A673 (cell line): ENCODE data around the gene MAML3. TPM values are rescaled to one million over a fixed set of nuclear protein-coding genes. Genes with fewer than 3 reads are reported as not detected.
A peak's percentile ranks its signal among the peaks of the same experiment; 100 is the strongest.

Experiments
- BruUV-seq: library from RNA; stranded (reverse); fragments of 400-500 nt; replicated peaks from 2 replicates; lab custom pipeline; 2021; lab: Mats Ljungman, UMichigan
- CTCF ChIA-PET: fragments of 300-600 bp; sonication (Branson Sonifier 250); formaldehyde crosslinking; loops from one replicate; lab custom pipeline; 2022; ENCODE audit warnings: antibody characterized with exemption; lab: Charles Lee
- POLR2A ChIA-PET: fragments of 300-600 bp; sonication (Branson Sonifier 250); formaldehyde crosslinking; loops from one replicate; lab custom pipeline; 2022; ENCODE audit warnings: antibody characterized with exemption; ENCODE audit not compliant: low non-redundant PET; lab: Charles Lee
- DNase-seq: peaks from one replicate; pipeline ENCODE4 v3.0.0-alpha.2; 2015; ENCODE audit warnings: low spot score
- H3K27ac ChIP-seq: fragments of 200-600 bp; sonication (generic); 2 replicates; pipeline ENCODE4 v1.5.1; 2016; ENCODE audit warnings: mixed run types, low read depth, mild to moderate bottlenecking, mixed read lengths, antibody characterized with exemption, low read length; ENCODE audit not compliant: poor library complexity, severe bottlenecking
- H3K27me3 ChIP-seq: fragments of 200-600 bp; sonication (generic); replicated peaks from 2 replicates; pipeline ENCODE4 v1.6.1; 2017; ENCODE audit warnings: mixed run types, low read depth, mild to moderate bottlenecking, mixed read lengths, antibody characterized with exemption, low read length; ENCODE audit not compliant: insufficient read depth, poor library complexity
- H3K36me3 ChIP-seq: fragments of 200-600 bp; sonication (generic); 2 replicates; pipeline ENCODE4 v1.6.1; 2016; ENCODE audit warnings: mixed run types, mild to moderate bottlenecking, mixed read lengths, antibody characterized with exemption, low read length; ENCODE audit not compliant: insufficient read depth, poor library complexity, severe bottlenecking
- H3K4me1 ChIP-seq: fragments of 200-600 bp; sonication (generic); 2 replicates; pipeline ENCODE4 v1.6.1; 2017; ENCODE audit warnings: mixed run types, mild to moderate bottlenecking, mixed read lengths, antibody characterized with exemption, low read length; ENCODE audit not compliant: insufficient read depth, poor library complexity, severe bottlenecking
- H3K4me3 ChIP-seq: fragments of 200-600 bp; sonication (generic); 2 replicates; pipeline ENCODE4 v1.5.1; 2016; ENCODE audit warnings: low read depth, mixed run types, mild to moderate bottlenecking, mixed read lengths, low read length; ENCODE audit not compliant: poor library complexity, severe bottlenecking
- H3K9me3 ChIP-seq: fragments of 200-600 bp; sonication (generic); 2 replicates; pipeline ENCODE4 v1.6.1; 2016; ENCODE audit warnings: mixed run types, low read depth, mild to moderate bottlenecking, mixed read lengths, antibody characterized with exemption, low read length; ENCODE audit not compliant: poor library complexity, severe bottlenecking
- EZH2 ChIP-seq: fragments of 200-600 bp; sonication (generic); IDR thresholded peaks from 2 replicates; pipeline ENCODE4 v1.6.1; 2017; ENCODE audit warnings: borderline replicate concordance, low read depth, mild to moderate bottlenecking, mixed read lengths, antibody characterized with exemption, low read length; ENCODE audit not compliant: poor library complexity, severe bottlenecking
- intact Hi-C: fragments of 100-400 bp; cut with micrococcal nuclease; formaldehyde crosslinking; loops from one replicate; pipeline ENCODE4 v1.10.0; 2022; ENCODE audit not compliant: unreplicated experiment
- total RNA-seq: library from RNA; stranded (reverse); gene quantifications from 2 replicates; pipeline ENCODE4 v1.2.3, GENCODE V29; 2021
- TF ChIP-seq, protein P1 (sequence below): fragments of 300-800, 200-600 bp; sonication (generic); conservative IDR thresholded peaks from 2 replicates; pipeline ENCODE4 v1.5.1; 2017; ENCODE audit warnings: low read depth, mild to moderate bottlenecking, antibody characterized with exemption, low read length, moderate library complexity, mixed read lengths

The MAML3 gene
- total RNA-seq, 1 experiment from 2014 or later = 3.7 TPM

DNA sequence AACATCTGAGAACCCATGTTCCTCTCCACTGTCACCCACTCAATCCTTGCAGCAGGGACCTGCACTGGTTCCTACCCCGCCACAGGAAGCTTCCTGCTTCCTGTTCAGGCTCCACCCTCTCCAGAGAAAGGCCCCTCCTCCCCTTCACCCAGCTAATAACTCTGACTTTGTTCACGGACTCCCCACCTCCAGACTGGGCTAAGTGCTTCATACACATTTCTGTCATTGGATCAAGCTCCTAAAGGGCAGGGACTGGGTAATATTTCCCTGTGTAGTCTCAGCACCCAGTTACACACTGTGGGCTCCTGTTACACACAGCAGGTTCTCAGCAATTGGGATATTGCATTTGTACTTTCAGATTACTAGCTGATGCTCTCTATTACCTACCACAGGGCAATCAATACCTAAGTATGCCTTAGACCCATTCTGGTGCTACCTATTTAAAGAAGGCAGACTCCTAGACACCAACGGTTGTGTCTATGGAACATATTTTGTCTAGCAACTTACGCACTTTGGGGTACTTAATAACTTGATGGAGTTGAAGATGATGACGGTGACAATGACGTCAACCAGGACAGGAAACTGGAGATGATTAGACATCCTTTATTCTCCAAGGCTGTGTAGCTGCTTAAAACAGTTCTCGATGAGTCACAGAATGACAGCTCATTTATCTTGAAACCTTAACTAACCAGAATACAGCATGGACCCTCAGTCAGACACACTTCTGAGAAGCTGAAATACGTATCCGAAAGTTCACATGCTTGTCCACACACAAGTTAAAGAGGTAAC lies 58.1 kb downstream of the MAML3 start:
- CTCF ChIA-PET = interaction anchor here (0.8 kb wide), 1 partner anchor 46 kb away, joined by 3 read pairs; no protein-coding TSS in a partner anchor
- intact Hi-C loops = loop anchor here (5.0 kb wide), 2 partner anchors 56 to 146 kb away; partner anchors contain the start of gene MAML3
- TF ChIP-seq, protein P1, sequence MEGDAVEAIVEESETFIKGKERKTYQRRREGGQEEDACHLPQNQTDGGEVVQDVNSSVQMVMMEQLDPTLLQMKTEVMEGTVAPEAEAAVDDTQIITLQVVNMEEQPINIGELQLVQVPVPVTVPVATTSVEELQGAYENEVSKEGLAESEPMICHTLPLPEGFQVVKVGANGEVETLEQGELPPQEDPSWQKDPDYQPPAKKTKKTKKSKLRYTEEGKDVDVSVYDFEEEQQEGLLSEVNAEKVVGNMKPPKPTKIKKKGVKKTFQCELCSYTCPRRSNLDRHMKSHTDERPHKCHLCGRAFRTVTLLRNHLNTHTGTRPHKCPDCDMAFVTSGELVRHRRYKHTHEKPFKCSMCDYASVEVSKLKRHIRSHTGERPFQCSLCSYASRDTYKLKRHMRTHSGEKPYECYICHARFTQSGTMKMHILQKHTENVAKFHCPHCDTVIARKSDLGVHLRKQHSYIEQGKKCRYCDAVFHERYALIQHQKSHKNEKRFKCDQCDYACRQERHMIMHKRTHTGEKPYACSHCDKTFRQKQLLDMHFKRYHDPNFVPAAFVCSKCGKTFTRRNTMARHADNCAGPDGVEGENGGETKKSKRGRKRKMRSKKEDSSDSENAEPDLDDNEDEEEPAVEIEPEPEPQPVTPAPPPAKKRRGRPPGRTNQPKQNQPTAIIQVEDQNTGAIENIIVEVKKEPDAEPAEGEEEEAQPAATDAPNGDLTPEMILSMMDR = no peak
- no peak for TF ChIP-seq EZH2
- Histone ChIP-seq H3K36me3 (no peaks in the 10 kb centered on the region), H3K27me3 (no peaks in the 10 kb centered on the region), H3K27ac (peak overlapping the region; percentile 85), H3K4me3 (peak overlapping the region; percentile 13), H3K4me1 (peaks cover 76% of the 10 kb centered on the region), H3K9me3 (no peaks in the 10 kb centered on the region)
- POLR2A ChIA-PET = no interaction called here
- BruUV-seq = no TSS peak
- DNase-seq = peak; percentile 93

DNA sequence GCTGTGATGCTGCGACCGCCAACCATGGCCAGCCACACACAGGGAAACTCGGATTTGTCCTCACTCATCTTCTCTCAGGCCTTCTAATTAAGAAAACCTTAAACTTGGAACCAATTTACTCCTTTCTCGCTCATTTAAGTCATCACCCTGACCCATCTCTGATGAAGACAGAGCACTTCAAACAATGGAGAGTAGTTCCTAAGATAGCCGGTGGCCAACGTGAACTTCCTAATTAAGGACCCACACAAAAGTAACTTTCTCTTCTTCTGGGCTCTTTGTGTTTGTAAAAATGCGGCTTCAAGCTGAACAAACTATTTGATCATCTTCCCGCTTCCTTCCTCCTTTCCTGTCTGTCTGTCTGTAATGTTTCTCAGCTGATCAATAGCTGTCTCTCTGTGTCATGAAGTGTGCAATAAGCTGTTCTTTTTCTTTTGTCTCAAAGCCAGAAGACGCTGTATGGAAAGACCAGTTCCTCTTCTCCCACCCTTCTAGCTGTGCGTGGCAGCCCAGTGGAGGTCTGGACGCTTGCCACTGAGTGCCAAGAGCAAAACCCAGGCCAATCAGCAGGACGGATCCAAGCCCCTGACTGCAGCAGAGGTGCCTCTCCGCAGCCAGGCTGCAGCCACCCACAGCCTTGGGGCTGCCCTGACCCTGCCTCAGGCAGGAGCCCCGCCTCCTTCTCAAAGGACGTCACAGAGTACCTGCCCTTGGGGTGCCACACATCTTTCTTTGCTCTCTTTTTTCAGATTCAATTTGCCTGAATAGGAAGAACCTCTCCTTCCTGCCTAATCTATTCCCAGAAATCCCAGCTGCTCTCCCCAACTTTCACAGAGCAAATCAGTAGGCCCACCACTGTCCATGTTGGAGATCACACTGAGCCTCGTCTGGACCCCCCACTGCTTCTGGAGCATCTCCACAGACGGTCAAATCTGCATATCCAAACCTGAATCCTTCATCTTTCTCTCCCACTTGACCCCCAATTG lies 59.3 kb downstream of the MAML3 start:
- peaks cover 65% of the 10 kb centered on the region for H3K4me1 ChIP-seq
- ChIA-PET POLR2A (no interaction called here), CTCF (interaction anchor here (0.8 to 1.2 kb wide), 2 partner anchors 22 to 44 kb away, joined by 3 read pairs; no protein-coding TSS in a partner anchor)
- H3K9me3 ChIP-seq = no peaks in the 10 kb centered on the region
- intact Hi-C loops = loop anchor here (5.0 kb wide), 2 partner anchors 58 to 148 kb away; partner anchors contain the start of gene MAML3
- TF ChIP-seq, protein P1 = no peak
- TF ChIP-seq EZH2 = no peak
- H3K4me3 ChIP-seq = no peak overlapping the region
- peak overlapping the region; percentile 85 for H3K27ac ChIP-seq
- BruUV-seq = no TSS peak
- no peaks in the 10 kb centered on the region for H3K36me3 ChIP-seq
- no peaks in the 10 kb centered on the region for H3K27me3 ChIP-seq
- no peak for DNase-seq

DNA sequence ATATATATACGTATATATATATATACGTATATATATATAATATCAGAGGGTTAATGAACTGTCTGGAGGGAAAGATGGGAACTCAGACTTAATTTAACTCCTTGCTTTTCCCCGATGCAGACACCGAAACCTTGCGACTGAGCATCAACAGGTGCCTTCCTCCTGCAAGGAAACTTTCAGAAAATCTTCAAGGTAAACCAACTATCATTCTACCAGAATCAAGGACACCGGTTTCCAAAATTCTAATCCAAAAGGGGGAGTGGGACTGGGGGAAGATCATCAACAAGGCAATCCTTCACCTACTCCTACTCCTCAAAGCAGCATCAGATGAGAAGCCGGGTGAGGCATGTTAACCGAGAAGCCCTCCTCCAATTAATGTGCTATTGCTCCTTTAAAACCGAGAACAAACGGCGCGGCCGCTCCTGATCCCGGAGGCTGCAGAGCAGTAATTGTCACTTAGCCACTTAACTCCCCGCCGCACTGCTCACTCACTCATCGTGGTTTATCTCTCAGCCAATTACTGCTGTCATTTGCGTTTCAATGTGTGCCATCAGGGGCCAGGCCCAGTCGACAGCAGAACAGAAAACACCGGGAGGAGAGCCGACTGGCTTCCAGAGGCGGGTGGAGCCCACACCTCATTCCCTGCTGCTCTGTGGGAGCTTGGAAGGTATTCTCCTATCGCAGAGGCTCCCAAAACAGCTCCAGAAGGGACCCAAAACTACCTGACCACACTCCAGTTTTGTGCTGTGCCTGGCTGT lies 61.7 kb downstream of the MAML3 start:
- intact Hi-C loops = no loop called here
- DNase-seq = peak; percentile 85
- Histone ChIP-seq H3K4me3 (peak overlapping the region; percentile 30), H3K9me3 (no peaks in the 10 kb centered on the region), H3K4me1 (peaks cover 46% of the 10 kb centered on the region), H3K36me3 (no peaks in the 10 kb centered on the region), H3K27ac (peak overlapping the region; percentile 69), H3K27me3 (no peaks in the 10 kb centered on the region)
- TF ChIP-seq, protein P1 = no peak
- no peak for TF ChIP-seq EZH2
- no TSS peak for BruUV-seq
- POLR2A ChIA-PET = no interaction called here
- CTCF ChIA-PET = no interaction called here
